Astrocyte of the hippocampus (primary cell): ENCODE measurements around the gene IRS2.
"Not testable (repeated sequence)": the region's sequence is repeated elsewhere in the genome, so short reads cannot be mapped to it uniquely, and the experiment has no call there.

Source experiments
- DNase-seq: peaks from one replicate; pipeline ENCODE4 v3.0.0; 2011; ENCODE audit warnings: low read depth, low spot score

Gene IRS2

GRCh38 chr13:109786457-109787134 lies at the start of gene IRS2:
TSS of gene IRS2 (minus strand) at chr13:109786583. CDS start at chr13:109786053, 530 bp downstream.
- peak; percentile 99 for DNase-seq

- no peak for DNase-seq
Measured at GRCh38 chr13:109834973-109835720, 48.8 kb upstream of the IRS2 start.

GRCh38 chr13:109833940-109834339 lies 47.6 kb upstream of the IRS2 start:
- DNase-seq = no peak

GRCh38 chr13:109833071-109833470 lies 46.7 kb upstream of the IRS2 start:
- DNase-seq = no peak

GRCh38 chr13:109828591-109829316 lies 42.4 kb upstream of the IRS2 start:
- not testable (repeated sequence) for DNase-seq

- DNase-seq = not testable (repeated sequence)
Measured at GRCh38 chr13:109823201-109823600, 36.8 kb upstream of the IRS2 start.

GRCh38 chr13:109821103-109821502 lies 34.7 kb upstream of the IRS2 start:
- no peak for DNase-seq

- no peak for DNase-seq
Measured at GRCh38 chr13:109819874-109820273, 33.5 kb upstream of the IRS2 start.

GRCh38 chr13:109818886-109819285 lies 32.5 kb upstream of the IRS2 start:
- DNase-seq = no peak

- peak; percentile 19 for DNase-seq
Measured at GRCh38 chr13:109817591-109818535, 31.5 kb upstream of the IRS2 start.

GRCh38 chr13:109816808-109817203 lies 30.4 kb upstream of the IRS2 start:
- DNase-seq = peak; percentile 89

- peak; percentile 85 for DNase-seq
Measured at GRCh38 chr13:109816112-109816807, 29.9 kb upstream of the IRS2 start.

- no peak for DNase-seq
Measured at GRCh38 chr13:109815651-109816050, 29.3 kb upstream of the IRS2 start.

- DNase-seq = no peak
Measured at GRCh38 chr13:109813663-109814062, 27.3 kb upstream of the IRS2 start.

- no peak for DNase-seq
Measured at GRCh38 chr13:109812382-109812781, 26.0 kb upstream of the IRS2 start.

- peak; percentile 62 for DNase-seq
Measured at GRCh38 chr13:109810761-109811510, 24.6 kb upstream of the IRS2 start.

- DNase-seq = no peak
Measured at GRCh38 chr13:109809216-109809932, 23.0 kb upstream of the IRS2 start.

- no peak for DNase-seq
Measured at GRCh38 chr13:109807345-109807744, 21.0 kb upstream of the IRS2 start.

- no peak for DNase-seq
Measured at GRCh38 chr13:109804654-109805053, 18.3 kb upstream of the IRS2 start.
